NCI-H187 treated with DMSO at 0.1 percent for 48 hours (cell line): ENCODE measurements around the gene PPT2.

Experiments
- DNase-seq: peaks from one replicate; lab custom pipeline; 2025; lab: John Stamatoyannopoulos, UW

Gene PPT2

GRCh38 chr6:32151863-32152768 is 1.8 kb upstream of the PPT2 start, which contains the start of gene PRRT1:
TSS of gene PRRT1 (minus strand) at chr6:32151939. CDS start at chr6:32151827, 112 bp downstream.
- no peak for DNase-seq

DNA sequence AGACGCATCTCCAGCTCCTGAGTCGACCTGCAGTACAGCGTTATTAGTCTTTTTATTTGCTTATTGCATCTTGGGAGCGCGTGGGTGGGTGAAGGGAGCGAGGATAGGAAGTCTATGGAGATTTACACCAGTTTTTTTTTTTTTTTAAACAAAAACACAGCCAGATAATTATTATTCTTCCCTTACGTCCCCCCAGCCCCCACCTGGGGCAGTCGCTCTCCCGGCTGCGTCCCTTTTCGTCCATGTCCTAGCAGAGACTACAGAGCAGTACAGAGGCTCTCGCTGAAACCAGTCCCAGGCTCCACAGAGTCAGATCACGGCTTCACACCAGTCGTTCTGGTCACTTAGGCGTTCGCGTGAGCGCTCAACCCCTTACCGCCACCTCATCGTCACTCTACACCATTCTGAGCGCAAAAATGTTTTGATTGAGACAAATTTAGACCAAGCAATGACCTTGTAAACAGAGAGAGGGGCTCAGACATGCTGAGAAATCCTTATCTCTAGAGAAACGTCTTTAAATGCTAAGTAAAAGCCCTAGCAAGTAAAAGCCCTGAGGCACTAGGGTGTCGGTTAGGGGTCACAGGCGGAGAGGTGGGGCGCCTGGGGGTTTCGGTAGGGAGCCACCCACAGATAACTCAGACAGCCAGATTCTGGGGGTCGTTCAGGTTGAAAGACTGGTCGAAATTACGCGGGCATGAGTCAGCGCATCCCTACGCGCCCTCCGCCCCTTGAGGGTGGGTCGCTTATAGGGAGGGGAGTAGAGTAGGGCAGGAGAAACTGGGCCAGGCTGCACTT is 975 bp upstream of the PPT2 start:
- DNase-seq, result no peak

- DNase-seq, result no peak
Observed at GRCh38 chr6:32154514-32155161, 697 bp downstream of the PPT2 start.

GRCh38 chr6:32156891-32157290 is 3.0 kb downstream of the PPT2 start:
- no peak for DNase-seq

GRCh38 chr6:32158052-32158451 is 4.1 kb downstream of the PPT2 start:
- no peak for DNase-seq

- no peak for DNase-seq
Observed at GRCh38 chr6:32163559-32164258, 9.8 kb downstream of the PPT2 start.

DNA sequence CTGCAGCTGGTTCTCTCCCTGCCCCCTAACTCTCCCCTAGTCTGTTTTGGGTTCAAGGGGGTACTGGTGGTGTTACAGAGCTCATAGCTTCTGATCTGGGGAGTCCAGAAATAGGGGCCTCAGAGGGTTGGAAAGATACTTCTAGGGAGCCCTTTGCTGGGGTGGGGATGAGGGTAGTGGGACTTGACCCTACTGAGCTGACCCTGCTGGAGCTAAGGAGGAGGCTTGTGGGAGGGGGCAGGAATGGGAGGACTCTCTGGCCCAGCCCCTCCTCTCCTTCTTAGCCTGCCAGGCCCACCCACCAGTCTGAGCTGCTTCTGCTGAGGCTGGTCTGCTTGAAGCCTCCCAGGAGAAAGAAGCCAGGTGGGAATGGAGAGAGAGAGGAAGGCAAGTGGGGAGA is 10.4 kb downstream of the PPT2 start, which contains the start of gene EGFL8:
Gene EGFL8, plus strand, starts transcription at position 301 of the 400 bp plus-strand sequence. CDS start 1,571 bp downstream, outside the sequence.
- no peak for DNase-seq

DNA sequence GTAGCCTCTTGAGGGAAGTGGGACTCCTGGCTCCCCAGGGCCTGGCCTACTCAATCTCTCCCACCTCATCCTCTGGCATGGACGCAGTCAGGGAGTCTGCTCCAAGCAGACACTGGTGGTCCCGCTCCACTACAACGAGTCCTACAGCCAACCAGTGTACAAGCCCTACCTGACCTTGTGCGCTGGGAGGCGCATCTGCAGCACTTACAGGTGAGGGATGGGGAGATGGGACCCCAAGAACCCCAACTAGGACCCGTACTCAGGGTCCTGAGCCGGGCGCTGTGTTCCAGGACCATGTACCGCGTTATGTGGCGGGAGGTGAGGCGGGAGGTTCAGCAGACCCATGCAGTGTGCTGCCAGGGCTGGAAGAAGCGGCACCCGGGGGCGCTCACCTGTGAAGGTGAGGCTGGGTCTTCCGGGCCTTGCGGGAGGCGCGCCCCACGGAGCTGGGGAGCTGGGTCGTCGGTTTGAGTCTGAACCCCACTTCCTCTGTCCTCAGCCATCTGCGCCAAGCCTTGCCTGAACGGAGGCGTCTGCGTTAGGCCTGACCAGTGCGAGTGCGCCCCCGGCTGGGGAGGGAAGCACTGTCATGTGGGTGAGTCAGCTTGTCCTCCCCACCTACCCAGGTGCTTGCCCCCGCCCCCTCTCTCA is 12.6 kb downstream of the PPT2 start:
- no peak for DNase-seq

DNA sequence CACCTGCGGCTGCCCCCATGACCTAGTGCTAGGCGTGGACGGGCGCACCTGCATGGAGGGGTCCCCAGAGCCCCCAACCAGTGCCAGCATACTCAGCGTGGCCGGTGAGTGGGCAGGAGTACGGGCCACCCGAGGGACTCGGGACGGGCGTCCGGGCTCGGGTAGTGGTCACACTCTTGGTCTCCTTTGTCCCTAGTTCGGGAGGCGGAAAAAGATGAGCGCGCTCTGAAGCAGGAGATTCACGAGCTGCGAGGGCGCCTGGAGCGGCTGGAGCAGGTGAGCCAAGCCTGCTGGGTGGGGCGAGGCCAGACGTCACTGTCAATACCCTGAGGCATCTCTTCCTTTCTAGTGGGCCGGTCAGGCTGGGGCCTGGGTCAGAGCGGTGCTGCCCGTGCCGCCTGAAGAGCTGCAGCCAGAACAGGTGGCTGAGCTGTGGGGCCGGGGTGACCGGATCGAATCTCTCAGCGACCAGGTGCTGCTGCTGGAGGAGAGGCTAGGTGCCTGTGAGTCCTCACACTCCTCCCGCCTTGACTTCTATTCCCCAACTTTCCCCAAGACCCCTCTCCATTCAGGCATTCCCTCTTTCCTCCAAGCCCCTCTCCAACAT is 13.3 kb downstream of the PPT2 start:
- DNase-seq, result no peak

- no peak for DNase-seq
Observed at GRCh38 chr6:32167761-32168262, 13.9 kb downstream of the PPT2 start.

DNA sequence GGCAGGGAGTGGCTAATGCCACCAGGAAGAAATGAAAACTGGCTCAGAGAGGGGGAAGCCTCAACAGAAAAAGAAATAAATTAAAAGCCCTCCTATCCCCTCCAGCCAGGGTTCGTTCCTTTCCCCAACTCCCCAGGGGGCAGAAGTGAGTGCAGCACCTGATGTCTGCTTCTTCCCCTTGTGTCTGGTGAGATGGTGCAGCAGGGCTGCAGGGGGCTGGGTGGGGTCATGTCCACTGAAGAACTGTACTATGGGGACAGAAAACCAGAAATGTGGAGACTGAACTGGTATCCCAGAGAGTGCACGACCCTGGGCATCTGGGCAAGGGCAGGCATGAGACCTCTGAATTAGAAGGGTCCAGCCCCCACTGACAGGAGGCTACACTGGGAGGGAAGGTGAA is 14.4 kb downstream of the PPT2 start:
- no peak for DNase-seq

- no peak for DNase-seq
Observed at GRCh38 chr6:32168807-32169591, 15.1 kb downstream of the PPT2 start.

GRCh38 chr6:32170294-32170693 is 16.4 kb downstream of the PPT2 start:
- DNase-seq, result no peak

DNA sequence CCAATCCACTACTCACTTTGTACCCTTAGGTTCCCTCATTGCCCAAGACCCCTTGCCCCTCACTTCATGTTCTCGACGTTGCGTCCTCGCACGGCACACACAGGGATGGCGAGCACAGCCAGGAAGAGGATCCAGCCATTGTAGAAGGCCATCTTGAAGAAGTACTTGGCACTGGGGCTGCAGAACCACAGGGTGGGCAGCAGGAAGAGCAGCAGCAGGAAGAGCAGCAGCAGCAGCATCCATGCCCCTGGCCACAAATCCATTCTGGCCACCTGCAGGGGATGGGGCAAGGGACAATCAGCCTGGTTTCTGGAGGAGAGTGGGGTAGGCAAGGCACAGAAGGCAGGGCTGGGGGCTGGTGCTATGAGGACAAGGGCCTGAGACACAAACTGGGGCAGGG is 17.3 kb downstream of the PPT2 start:
- no peak for DNase-seq

- DNase-seq, result no peak
Observed at GRCh38 chr6:32173051-32173727, 19.2 kb downstream of the PPT2 start.

DNA sequence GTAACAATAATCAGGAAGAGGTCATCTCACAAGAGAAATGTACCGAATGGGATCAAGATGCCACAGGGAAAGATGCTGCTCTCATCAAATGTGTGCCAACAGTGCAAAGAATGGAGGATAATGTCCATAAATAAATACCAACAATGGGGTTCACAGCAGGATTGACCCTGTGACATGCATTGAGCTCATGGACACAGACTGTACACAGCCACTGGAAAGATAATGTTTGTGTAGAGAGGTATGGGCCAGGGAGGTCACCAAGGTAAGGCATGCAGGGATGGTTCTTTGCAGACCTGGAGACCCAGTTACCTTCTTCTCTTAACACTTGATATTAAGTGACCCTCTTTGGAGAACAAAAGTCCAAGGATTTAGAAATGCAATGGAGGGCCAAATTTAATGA is 20.5 kb downstream of the PPT2 start:
- DNase-seq, result no peak

GRCh38 chr6:32175322-32175710 is 21.4 kb downstream of the PPT2 start:
- no peak for DNase-seq

GRCh38 chr6:32175711-32176475 is 22.0 kb downstream of the PPT2 start, which contains the start of gene AGPAT1:
TSS of gene AGPAT1 (minus strand) at chr6:32176084. CDS start at chr6:32171496, 4,588 bp downstream.
- peak; percentile 84 for DNase-seq
